ENCODE data around the gene TTC21A.

The TTC21A gene

GRCh38 chr3:39140341-39140971 is 33.0 kb downstream of the TTC21A start:
- no peak overlapping the region for H3K4me3 ChIP-seq (replicated peaks; ENCODE audit: low read depth, low read length)
- H3K27me3 ChIP-seq (replicated peaks; ENCODE audit: control insufficient read depth, insufficient read depth, low read length), result no peaks in the 10 kb centered on the region
- DNase-seq (ENCODE audit: extremely low read depth, insufficient read length), result no peak
- TF ChIP-seq, protein P1, sequence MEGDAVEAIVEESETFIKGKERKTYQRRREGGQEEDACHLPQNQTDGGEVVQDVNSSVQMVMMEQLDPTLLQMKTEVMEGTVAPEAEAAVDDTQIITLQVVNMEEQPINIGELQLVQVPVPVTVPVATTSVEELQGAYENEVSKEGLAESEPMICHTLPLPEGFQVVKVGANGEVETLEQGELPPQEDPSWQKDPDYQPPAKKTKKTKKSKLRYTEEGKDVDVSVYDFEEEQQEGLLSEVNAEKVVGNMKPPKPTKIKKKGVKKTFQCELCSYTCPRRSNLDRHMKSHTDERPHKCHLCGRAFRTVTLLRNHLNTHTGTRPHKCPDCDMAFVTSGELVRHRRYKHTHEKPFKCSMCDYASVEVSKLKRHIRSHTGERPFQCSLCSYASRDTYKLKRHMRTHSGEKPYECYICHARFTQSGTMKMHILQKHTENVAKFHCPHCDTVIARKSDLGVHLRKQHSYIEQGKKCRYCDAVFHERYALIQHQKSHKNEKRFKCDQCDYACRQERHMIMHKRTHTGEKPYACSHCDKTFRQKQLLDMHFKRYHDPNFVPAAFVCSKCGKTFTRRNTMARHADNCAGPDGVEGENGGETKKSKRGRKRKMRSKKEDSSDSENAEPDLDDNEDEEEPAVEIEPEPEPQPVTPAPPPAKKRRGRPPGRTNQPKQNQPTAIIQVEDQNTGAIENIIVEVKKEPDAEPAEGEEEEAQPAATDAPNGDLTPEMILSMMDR (IDR thresholded peaks at IDR 0.05; ENCODE audit: insufficient read depth, low read length, poor library complexity, severe bottlenecking), result no peak
- H3K36me3 ChIP-seq (ENCODE audit: control insufficient read depth, insufficient read depth, low read length), result peaks cover 30% of the 10 kb centered on the region

DNA sequence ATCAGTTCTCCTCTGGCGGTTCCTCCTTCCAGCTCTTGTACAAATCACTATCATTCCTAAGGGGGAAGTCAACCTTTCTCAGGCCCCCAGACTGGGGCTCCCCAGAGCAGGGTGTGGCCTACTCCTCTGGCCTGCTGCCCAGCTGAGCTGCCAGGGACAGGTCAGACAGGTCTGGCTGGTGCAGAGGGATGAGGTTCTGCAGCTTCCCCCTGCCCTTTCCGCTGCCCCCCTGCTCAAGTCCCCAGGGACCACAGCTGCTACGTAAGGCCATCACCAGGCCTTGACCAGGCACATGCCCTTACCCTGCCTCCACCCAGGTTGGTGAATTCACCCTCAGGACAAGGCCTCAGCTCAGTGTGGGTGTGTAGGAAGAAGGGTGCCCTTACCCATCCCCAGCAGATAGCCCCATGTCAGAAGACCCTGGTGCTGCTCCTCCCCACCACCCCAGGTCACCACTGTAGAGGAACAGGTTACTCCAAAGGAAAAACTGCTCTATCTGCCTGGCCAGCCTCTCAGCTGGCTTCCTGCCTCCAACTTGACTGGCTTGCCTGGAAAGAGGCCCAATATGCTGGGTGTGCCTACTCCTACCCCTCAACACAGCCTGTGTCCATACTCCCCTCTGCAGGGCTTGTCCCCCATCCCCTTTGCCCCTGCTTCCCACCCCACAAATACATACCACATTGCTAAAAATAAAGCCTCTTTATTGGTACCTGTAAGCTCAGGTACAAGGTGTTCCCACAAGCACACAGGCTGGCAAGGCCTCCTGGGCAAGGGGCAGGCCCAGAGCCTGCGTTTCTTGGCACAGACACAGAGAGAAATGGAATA is 33.9 kb downstream of the TTC21A start:
- H3K27me3 ChIP-seq (replicated peaks; ENCODE audit: control insufficient read depth, insufficient read depth, low read length), result no peaks in the 10 kb centered on the region
- H3K4me3 ChIP-seq (replicated peaks; ENCODE audit: low read depth, low read length), result no peak overlapping the region
- no peak for DNase-seq (ENCODE audit: extremely low read depth, insufficient read length)
- H3K36me3 ChIP-seq (ENCODE audit: control insufficient read depth, insufficient read depth, low read length), result peaks cover 30% of the 10 kb centered on the region
- TF ChIP-seq, protein P1 (IDR thresholded peaks at IDR 0.05; ENCODE audit: insufficient read depth, low read length, poor library complexity, severe bottlenecking), result no peak

DNA sequence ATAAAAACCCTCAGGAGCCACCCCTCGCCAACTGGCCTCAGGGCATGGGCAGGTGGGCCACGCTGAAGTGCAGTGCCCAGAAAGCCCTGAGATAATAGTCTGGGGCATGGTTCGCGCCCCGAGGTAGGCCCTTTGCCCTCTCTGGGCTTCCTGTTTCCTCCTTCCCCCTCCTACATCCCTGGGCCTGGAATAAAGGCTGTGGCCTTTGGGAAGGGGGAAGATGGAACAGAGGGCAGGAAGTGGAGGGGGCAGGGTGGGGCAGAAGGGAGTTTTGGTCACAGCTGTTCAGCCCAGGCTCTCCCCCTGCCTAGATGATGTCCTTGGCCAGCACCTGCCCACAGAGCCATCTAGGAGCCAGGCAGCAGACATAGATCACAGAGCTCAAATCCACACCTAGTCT is 34.6 kb downstream of the TTC21A start:
- no peak overlapping the region for H3K4me3 ChIP-seq (replicated peaks; ENCODE audit: low read depth, low read length)
- TF ChIP-seq, protein P1 (IDR thresholded peaks at IDR 0.05; ENCODE audit: insufficient read depth, low read length, poor library complexity, severe bottlenecking), result no peak
- peaks cover 30% of the 10 kb centered on the region for H3K36me3 ChIP-seq (ENCODE audit: control insufficient read depth, insufficient read depth, low read length)
- DNase-seq (ENCODE audit: extremely low read depth, insufficient read length), result no peak
- no peaks in the 10 kb centered on the region for H3K27me3 ChIP-seq (replicated peaks; ENCODE audit: control insufficient read depth, insufficient read depth, low read length)

- Histone ChIP-seq H3K27me3 (replicated peaks; ENCODE audit: control insufficient read depth, insufficient read depth, low read length) (no peaks in the 10 kb centered on the region), H3K36me3 (ENCODE audit: control insufficient read depth, insufficient read depth, low read length) (peaks cover 30% of the 10 kb centered on the region), H3K4me3 (replicated peaks; ENCODE audit: low read depth, low read length) (no peak overlapping the region)
- no peak for DNase-seq (ENCODE audit: extremely low read depth, insufficient read length)
- TF ChIP-seq, protein P1 (IDR thresholded peaks at IDR 0.05; ENCODE audit: insufficient read depth, low read length, poor library complexity, severe bottlenecking), result no peak
Observed at GRCh38 chr3:39143051-39143885, 35.8 kb downstream of the TTC21A start.

DNA sequence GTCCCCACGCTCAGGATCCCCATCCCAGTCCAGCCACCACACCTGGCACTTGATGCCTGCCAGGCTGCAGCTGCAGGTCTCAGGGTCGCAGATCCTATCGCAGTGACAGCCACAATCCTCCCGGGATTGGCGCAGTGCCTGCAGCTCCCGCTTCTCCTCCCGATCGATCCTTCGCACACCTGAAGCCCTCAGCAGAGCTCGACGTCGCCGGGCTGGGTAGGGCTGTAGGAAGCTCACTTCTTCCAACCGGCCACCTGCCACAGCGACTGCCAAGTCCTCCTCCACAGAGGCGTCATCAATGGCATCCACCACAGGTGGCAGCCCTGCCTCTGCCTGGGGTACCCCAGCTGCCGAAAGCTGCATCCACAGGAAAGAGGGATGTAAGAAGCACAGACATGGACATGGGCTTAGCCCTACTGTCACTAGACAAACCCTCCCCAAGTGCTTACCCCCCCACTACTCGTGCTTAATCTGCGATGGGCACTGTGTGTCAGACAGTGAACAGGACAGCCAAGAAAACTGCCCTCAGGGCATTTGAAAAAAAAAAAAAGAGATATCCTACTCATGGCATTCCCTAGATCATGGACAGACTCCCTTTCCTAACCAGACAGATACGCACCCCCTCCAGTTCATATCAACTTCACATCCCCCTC is 36.7 kb downstream of the TTC21A start:
- H3K4me3 ChIP-seq (replicated peaks; ENCODE audit: low read depth, low read length), result no peak overlapping the region
- TF ChIP-seq, protein P1 (IDR thresholded peaks at IDR 0.05; ENCODE audit: insufficient read depth, low read length, poor library complexity, severe bottlenecking), result no peak
- H3K36me3 ChIP-seq (ENCODE audit: control insufficient read depth, insufficient read depth, low read length), result peaks cover 30% of the 10 kb centered on the region
- no peak for DNase-seq (ENCODE audit: extremely low read depth, insufficient read length)
- no peaks in the 10 kb centered on the region for H3K27me3 ChIP-seq (replicated peaks; ENCODE audit: control insufficient read depth, insufficient read depth, low read length)
